Heart right ventricle (tissue), 16 donors: ENCODE measurements around the gene ADGB. TPM values are rescaled to one million over a fixed set of nuclear protein-coding genes. Genes with fewer than 3 reads are reported as not detected.

Experiments
- ATAC-seq, 8 donors: fragments of 200-7000 bp; cut with Tn5 transposase; one replicate each; pipeline ENCODE4 v1.9.1; 2020; ENCODE audit warnings: mild to moderate bottlenecking in 8 of 8, moderate library complexity in 8 of 8, moderate number of reproducible peaks in 1 of 8
- DNase-seq, 2 donors: peaks; one replicate each; pipeline ENCODE4 v3.0.0-alpha.2; 2020
- H3K27ac ChIP-seq, 10 donors: fragments of 200-600 bp; sonication (generic) in 2 of 10; one replicate each; pipeline versions ENCODE4 v1.5.0 to v1.8.0; 2020 to 2022; ENCODE audit warnings: mild to moderate bottlenecking in 3 of 10
- H3K27me3 ChIP-seq, 7 donors: fragments of 200-600 bp; one replicate each; pipeline ENCODE4 v1.8.0; 2021 to 2022; ENCODE audit warnings: mild to moderate bottlenecking in 2 of 7
- H3K36me3 ChIP-seq, 9 donors: fragments of 200-600 bp; sonication (generic) in 1 of 9; one replicate each; pipeline versions ENCODE4 v1.5.0 to v1.8.0; 2020 to 2022; ENCODE audit warnings: mild to moderate bottlenecking in 2 of 9
- H3K4me1 ChIP-seq, 9 donors: fragments of 200-600 bp; sonication (generic) in 1 of 9; one replicate each; pipeline versions ENCODE4 v1.5.0 to v1.8.0; 2020 to 2022; ENCODE audit warnings: mild to moderate bottlenecking in 4 of 9
- H3K4me3 ChIP-seq, 10 donors: fragments of 200-600 bp; sonication (generic) in 2 of 10; one replicate each; pipeline versions ENCODE4 v1.5.0 to v1.8.0; 2020 to 2022; ENCODE audit warnings: mild to moderate bottlenecking in 7 of 10, moderate library complexity in 2 of 10
- H3K9me3 ChIP-seq, 11 donors: fragments of 200-600 bp in 10 of 11; sonication (generic) in 2 of 11; one replicate each; pipeline versions ENCODE4 v1.5.0 to v1.8.0; 2013 to 2022; ENCODE audit warnings: mild to moderate bottlenecking in 2 of 11, control low read depth in 1 of 11, moderate library complexity in 1 of 11
- CTCF ChIP-seq, 9 donors: fragments of 200-600 bp; sonication (generic) in 2 of 9; IDR thresholded peaks; one replicate each; pipeline versions ENCODE4 v1.5.0 to v1.8.0; 2021 to 2022; ENCODE audit warnings: antibody characterized with exemption in 9 of 9, mild to moderate bottlenecking in 5 of 9, moderate library complexity in 1 of 9
- WGBS, 2 donors: extraction: QIAGEN DNeasy Blood & Tissue Kit; methylation state at CpG; one replicate each; pipeline ENCODE4 v1.1.7; 2013; ENCODE audit warnings: inconsistent platforms in 1 of 2; 5-methylcytosine and 5-hydroxymethylcytosine counted together
- intact Hi-C, 10 donors: fragments of 100-400 bp; cut with DNase I; formaldehyde crosslinking; loops; one replicate each; pipeline versions ENCODE4 v1.11.1 to v1.14.2; 2022
- polyA plus RNA-seq, 2 donors: library from polyadenylated mRNA; stranded (reverse); fragments of 200-250 nt; gene quantifications; one replicate each; pipeline ENCODE4 v1.2.3, GENCODE V29; 2013
- total RNA-seq, 10 donors: library from RNA; stranded (reverse); fragmentation: NEBNext Ultra II Directional in 3 of 10; extraction: Animal tissue kit (Norgen Biotek cat#: 25700) in 3 of 10; gene quantifications; one replicate each; pipeline versions ENCODE4 v1.2.1 to v1.2.4, GENCODE V29; 2021 to 2023
- donor health status: Arrhythmogenic right ventricular cardiomyopathy.
- donor health status: ischemic (EF 13 %, LVEDD 7.1; RV severe dilation, severe dysfunction).
- donor health status: healthy with polysubstance abuse.
- donor health status: DM: no; HTN: yes; CAD: no.
- donor health status: DM: no; HTN: no; CAD: no.
- donor health status: ischemic (EF 25% LVEDD 6.9; RV normal size, moderate dysfunction).
- donor health status: ischemic (EF 25% LVEDD 5.7; RV mildly dilated, moderate dysfunction).
- donor health status: healthy.
- donor health status: DM: yes; HTN: yes; CAD: no.
- donor health status: Ischemic cardiomyopathy.
- donor health status: ischemic (EF 35%, LVEDD 5.7; RV mildly dilated, moderate dysfunction).
- donor health status: nonischemic (EF 11% LVEDD 7.7; RV severe dilation, severe dysfunction).
- donor health status: DM: yes; HTN: yes; CAD: no.
- donor health status: PGD.
- donor health status: ischemic (EF 29% LVEDD 5.4; RV normal size, mild dysfunction).
- donor health status: nonischemic (EF 23%, LVEDD 6.1; RV moderate dilation, normal function).

The ADGB gene
- total and polyA plus RNA-seq, 12 donors: 3.7 TPM; not detected in 11

DNA sequence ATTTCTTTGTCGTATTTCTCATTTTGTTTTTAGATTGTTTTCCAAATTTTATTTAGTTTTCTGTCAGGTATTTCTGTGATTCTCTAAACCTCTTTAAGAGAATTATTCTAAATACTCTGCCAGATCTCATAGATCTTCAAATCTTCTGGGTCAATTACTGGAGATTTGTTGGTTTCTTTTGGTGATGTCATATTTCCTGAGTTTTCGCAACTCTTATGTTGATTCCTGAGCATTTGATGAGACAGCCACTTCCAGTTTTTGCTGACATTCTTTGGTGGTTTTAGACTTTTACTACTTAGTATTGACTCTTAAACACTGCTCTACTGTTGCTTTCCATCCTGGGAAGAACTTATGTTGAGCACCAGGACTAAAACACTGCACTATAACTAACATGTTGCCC lies 21.9 kb downstream of the ADGB start:
- WGBS, 2 donors: 84 to 88% methylated on average over 2 of the region's 2 CpGs
- H3K4me1 ChIP-seq: no peaks in the 10 kb centered on the region
- DNase-seq (no peak), ATAC-seq (no peak)
- intact Hi-C loops: no loop called here
- H3K27me3 ChIP-seq: no peaks in the 10 kb centered on the region
- H3K36me3 ChIP-seq: no peaks in the 10 kb centered on the region
- TF ChIP-seq CTCF (IDR thresholded peaks at IDR 0.05): no peak
- H3K4me3 ChIP-seq: no peak overlapping the region
- H3K9me3 ChIP-seq: peaks cover 0 to 34% (median 0%) of the 10 kb centered on the region in 11 donors
- peak overlapping the region in 1 of 10 donors; percentile 3 for H3K27ac ChIP-seq

- ATAC-seq (no peak), DNase-seq (no peak)
- no peak for TF ChIP-seq CTCF (IDR thresholded peaks at IDR 0.05)
- Histone ChIP-seq H3K9me3 (peaks cover 0 to 13% (median 0%) of the 10 kb centered on the region in 11 donors), H3K4me1 (no peaks in the 10 kb centered on the region), H3K4me3 (no peak overlapping the region), H3K27ac (no peak overlapping the region), H3K27me3 (peaks cover 0 to 3% (median 0%) of the 10 kb centered on the region in 7 donors), H3K36me3 (no peaks in the 10 kb centered on the region)
- intact Hi-C loops: no loop called here
- WGBS, 2 donors: 82 to 87% methylated on average over 2 of the region's 2 CpGs
These were observed 29.6 kb downstream of the ADGB start for GRCh38 chr6:146628350-146628749.

- no peaks in the 10 kb centered on the region for H3K36me3 ChIP-seq
- no peaks in the 10 kb centered on the region for H3K27me3 ChIP-seq
- intact Hi-C loops: no loop called here
- DNase-seq: no peak
- no peak overlapping the region for H3K4me3 ChIP-seq
- H3K27ac ChIP-seq: no peak overlapping the region
- no peak for ATAC-seq
- H3K4me1 ChIP-seq: no peaks in the 10 kb centered on the region
- TF ChIP-seq CTCF (IDR thresholded peaks at IDR 0.05): no peak
- peaks cover 0 to 3% (median 0%) of the 10 kb centered on the region in 11 donors for H3K9me3 ChIP-seq
- 79% methylated on average over 2 of the region's 2 CpGs for WGBS, 2 donors
These were observed 35.2 kb downstream of the ADGB start for GRCh38 chr6:146634022-146634421.

GRCh38 chr6:146635165-146635564 lies 36.4 kb downstream of the ADGB start:
- TF ChIP-seq CTCF (IDR thresholded peaks at IDR 0.05): no peak
- DNase-seq (no peak), ATAC-seq (no peak)
- no peaks in the 10 kb centered on the region for H3K27me3 ChIP-seq
- peaks cover 0 to 3% (median 0%) of the 10 kb centered on the region in 11 donors for H3K9me3 ChIP-seq
- H3K36me3 ChIP-seq: no peaks in the 10 kb centered on the region
- H3K4me1 ChIP-seq: no peaks in the 10 kb centered on the region
- H3K4me3 ChIP-seq: no peak overlapping the region
- no peak overlapping the region for H3K27ac ChIP-seq
- intact Hi-C loops: no loop called here
